SK-N-SH (cell line): Measurements from ENCODE around the gene MACROD2. TPM values are rescaled to one million over a fixed set of nuclear protein-coding genes. Genes with fewer than 3 reads are reported as not detected.
A peak's percentile ranks its signal among the peaks of the same experiment; 100 is the strongest.

Experiments
- CTCF ChIA-PET: fragments of 300-600, 350-600 bp; formaldehyde crosslinking; extraction: SDS; loops from one replicate; lab custom pipeline; 2021; lab: Yijun Ruan, JAX
- POLR2A ChIA-PET: fragments of 350-600 bp; sonication (Branson Sonifier 250); formaldehyde crosslinking; extraction: SDS; loops from one replicate; lab custom pipeline; 2020; ENCODE audit warnings: antibody characterized with exemption, inconsistent platforms; lab: Yijun Ruan, JAX
- DNase-seq: peaks from one replicate; pipeline ENCODE4 v3.0.0; 2012
- H2AFZ ChIP-seq: fragments of 200-600 bp; sonication (generic); 2 replicates; pipeline ENCODE4 v1.8.1; 2016; ENCODE audit warnings: antibody characterized with exemption, mild to moderate bottlenecking, low read depth
- H3F3A ChIP-seq: fragments of 200-600 bp; sonication (generic); replicated peaks from 2 replicates; pipeline ENCODE3; 2016; ENCODE audit warnings: antibody characterized with exemption, mild to moderate bottlenecking; ENCODE audit not compliant: insufficient read depth
- H3K27ac ChIP-seq, 2 experiments: fragments of 200-500 bp in 1 of 2; fragments of 200-600 bp in 1 of 2; sonication (Bioruptor generic) in 1 of 2; sonication (generic), shearing (Covaris generic) in 1 of 2; 2 replicates each; pipeline versions ENCODE4 v1.5.1 to v1.6.1; 2014 to 2016; ENCODE audit warnings: low read depth in 2 of 2, inconsistent platforms in 1 of 2, low read length in 1 of 2, mild to moderate bottlenecking in 1 of 2, mixed read lengths in 1 of 2
- H3K27me3 ChIP-seq: fragments of 200-600 bp; sonication (generic), shearing (Covaris generic); 2 replicates; pipeline ENCODE4 v1.6.1; 2016; ENCODE audit warnings: mixed run types; ENCODE audit not compliant: insufficient read depth
- H3K36me3 ChIP-seq, 2 experiments: fragments of 200-500 bp in 1 of 2; fragments of 200-600 bp in 1 of 2; sonication (Bioruptor generic) in 1 of 2; sonication (generic) in 1 of 2; replicated peaks in 1 of 2; 2 replicates each; pipeline versions ENCODE3 to v1.5.1; 2014 to 2016; ENCODE audit warnings: low read length in 1 of 2, mild to moderate bottlenecking in 1 of 2; ENCODE audit not compliant: insufficient read depth in 2 of 2, control insufficient read depth in 1 of 2
- H3K4me1 ChIP-seq, 2 experiments: fragments of 200-500 bp in 1 of 2; fragments of 200-600 bp in 1 of 2; sonication (Bioruptor generic) in 1 of 2; sonication (generic), shearing (Covaris generic) in 1 of 2; 2 replicates each; pipeline versions ENCODE4 v1.5.1 to v1.6.1; 2014 to 2016; ENCODE audit warnings: low read depth in 1 of 2, low read length in 1 of 2, mixed run types in 1 of 2; ENCODE audit not compliant: insufficient read depth in 2 of 2, control insufficient read depth in 1 of 2
- H3K4me2 ChIP-seq: fragments of 200-600 bp; sonication (generic), shearing (Covaris generic); 2 replicates; pipeline ENCODE4 v1.6.1; 2017; ENCODE audit warnings: mixed run types
- H3K4me3 ChIP-seq, 2 experiments: fragments of 200-500 bp in 1 of 2; fragments of 200-600 bp in 1 of 2; sonication (Bioruptor generic) in 1 of 2; sonication (generic), shearing (Covaris generic) in 1 of 2; 2 replicates each; pipeline versions ENCODE4 v1.5.1 to v1.8.1; 2014 to 2016; ENCODE audit warnings: low read depth in 2 of 2, inconsistent platforms in 1 of 2, low read length in 1 of 2, mild to moderate bottlenecking in 1 of 2, mixed read lengths in 1 of 2, moderate library complexity in 1 of 2
- H3K79me2 ChIP-seq: fragments of 200-600 bp; sonication (generic); 2 replicates; pipeline ENCODE4 v1.8.1; 2017; ENCODE audit warnings: mild to moderate bottlenecking; ENCODE audit not compliant: insufficient read depth
- H3K9ac ChIP-seq: fragments of 200-600 bp; sonication (generic); 2 replicates; pipeline ENCODE4 v1.6.1; 2017; ENCODE audit warnings: mixed run types
- H3K9me2 ChIP-seq: fragments of 200-600 bp; sonication (generic); 2 replicates; pipeline ENCODE4 v1.6.1; 2017; ENCODE audit warnings: mixed run types
- H3K9me3 ChIP-seq: fragments of 200-600 bp; sonication (generic); 2 replicates; pipeline ENCODE4 v1.6.1; 2017; ENCODE audit warnings: mixed run types, mild to moderate bottlenecking, moderate library complexity
- H4K20me1 ChIP-seq: fragments of 200-600 bp; sonication (generic); 2 replicates; pipeline ENCODE4 v1.6.1; 2017; ENCODE audit warnings: mild to moderate bottlenecking, mixed run types; ENCODE audit not compliant: insufficient read depth
- CHD2 ChIP-seq: fragments of 150-350 bp; IDR thresholded peaks from 2 replicates; pipeline ENCODE4 v1.6.1; 2018; ENCODE audit warnings: low read length; ENCODE audit not compliant: partially characterized antibody
- EP300 ChIP-seq, 2 experiments: IDR thresholded peaks; 2 replicates each; pipeline versions ENCODE4 v1.4.0 to v1.6.1; 2012; ENCODE audit warnings: borderline replicate concordance in 1 of 2, low read depth in 1 of 2, low read length in 1 of 2
- GABPA ChIP-seq: IDR thresholded peaks from 2 replicates; pipeline ENCODE4 v1.4.0; 2012; ENCODE audit warnings: low read depth, mild to moderate bottlenecking
- GATA2 ChIP-seq: sonication (generic); formaldehyde crosslinking; IDR thresholded peaks from 2 replicates; pipeline ENCODE4 v1.5.0; 2020; ENCODE audit warnings: mild to moderate bottlenecking, missing genetic modification reagents
- IRF3 ChIP-seq: fragments of 150-350 bp; IDR thresholded peaks from 2 replicates; pipeline ENCODE4 v1.6.1; 2016; ENCODE audit warnings: mild to moderate bottlenecking, low read depth, low read length
- JUND ChIP-seq: IDR thresholded peaks from 2 replicates; pipeline ENCODE4 v1.4.0; 2012
- MAX ChIP-seq: IDR thresholded peaks from 2 replicates; pipeline ENCODE4 v1.4.0; 2012; ENCODE audit warnings: low read depth
- MXI1 ChIP-seq: IDR thresholded peaks from 2 replicates; pipeline ENCODE4 v1.6.1; 2012; ENCODE audit warnings: mild to moderate bottlenecking, low read depth, low read length, improper control_type of control experiment
- NFIC ChIP-seq: IDR thresholded peaks from 2 replicates; pipeline ENCODE4 v1.4.0; 2012; ENCODE audit warnings: borderline replicate concordance
- NRF1 ChIP-seq: IDR thresholded peaks from 2 replicates; pipeline ENCODE4 v1.6.1; 2012; ENCODE audit warnings: low read depth, mild to moderate bottlenecking, low read length
- RCOR1 ChIP-seq: fragments of 150-350 bp; IDR thresholded peaks from 2 replicates; pipeline ENCODE4 v1.6.1; 2017; ENCODE audit warnings: antibody characterized with exemption, low read length
- REST ChIP-seq: IDR thresholded peaks from 2 replicates; pipeline ENCODE4 v1.6.1; 2012; ENCODE audit warnings: mild to moderate bottlenecking, low read depth, low read length, moderate library complexity
- RXRA ChIP-seq: IDR thresholded peaks from 2 replicates; pipeline ENCODE4 v1.4.0; 2012; ENCODE audit warnings: low read depth, mild to moderate bottlenecking, borderline replicate concordance
- SIN3A ChIP-seq: IDR thresholded peaks from 2 replicates; pipeline ENCODE4 v1.6.1; 2012; ENCODE audit warnings: low read depth, mild to moderate bottlenecking, low read length, moderate library complexity, borderline replicate concordance
- WGBS: methylation state at CpG from one replicate; pipeline ENCODE4 v1.1.6; 2017; ENCODE audit warnings: low lambda C conversion rate; 5-methylcytosine and 5-hydroxymethylcytosine counted together
- polyA plus RNA-seq, 3 experiments: library from polyadenylated mRNA; depleted of rRNA; stranded (reverse); fragments of >200 nt; gene quantifications; 2 replicates each; pipeline ENCODE4 v1.2.3, GENCODE V29; 2012
- TF ChIP-seq, protein P1 (sequence below): IDR thresholded peaks from 2 replicates; pipeline ENCODE4; 2012

MACROD2 gene
- polyA plus RNA-seq (2012; rRNA removed), result 0.24 and 0.33 TPM in 2 replicates
- 0.58 and 0.60 TPM in 2 replicates for polyA plus RNA-seq (2012; cell fraction: cytosol; rRNA removed)
- polyA plus RNA-seq (2012; cell fraction: nucleus; rRNA removed), result 1.0 and 1.4 TPM in 2 replicates

DNA sequence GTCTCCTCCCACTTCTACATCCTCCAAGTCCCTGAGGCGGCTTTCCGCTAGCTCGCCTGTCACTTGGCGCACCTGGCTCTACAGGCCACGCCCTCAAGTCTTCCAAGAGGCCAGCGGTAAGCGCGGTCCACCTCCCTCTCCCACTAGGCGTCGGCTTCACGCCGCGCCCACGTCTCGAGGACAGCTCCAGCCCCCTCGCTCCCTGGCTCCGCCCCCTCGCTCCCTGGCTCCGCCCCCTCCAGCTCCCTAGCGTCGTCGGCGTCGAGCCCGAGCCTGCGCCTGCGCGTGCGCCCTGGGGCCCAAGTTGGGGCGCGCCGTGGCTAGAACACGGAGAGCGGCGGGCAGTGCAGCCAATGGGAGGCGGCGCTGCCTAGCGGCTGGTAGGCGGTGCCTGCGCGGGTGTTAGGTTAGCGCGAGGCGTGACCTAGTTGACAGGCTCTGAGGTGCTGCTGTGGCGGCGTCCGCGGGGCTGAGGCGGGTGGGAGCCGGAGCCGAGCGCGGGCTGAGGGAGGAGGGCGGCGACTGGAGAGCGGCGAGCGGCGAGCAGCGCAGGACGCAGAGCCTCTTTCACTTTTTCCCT lies at the start of gene MACROD2:
TSS of gene MACROD2 (plus strand) at position 431 of the 580 bp plus-strand sequence.
- WGBS, result under 1% methylated on average over 24 of the region's 61 CpGs
- no peak within 1 kb of the TSS for H3K9ac ChIP-seq

More for the DNA sequence above, at the start of gene MACROD2:
- Histone ChIP-seq H3K9me2 (no peaks in the 10 kb centered on the region), H3K27me3 (no peaks in the 10 kb centered on the region), H3K4me1 (peaks cover 0 to 4% of the 10 kb centered on the region in 2 experiments; a peak in 1 of 4 replicates), H3K9me3 (peaks cover 4% of the 10 kb centered on the region; the same call in 1 of the 2 replicates), H2AFZ (peak within 1 kb of the TSS; percentile 86), H4K20me1 (no peaks in the 10 kb centered on the region), H3K27ac (peak within 1 kb of the TSS in 1 of 2 experiments; percentile 25; a peak in 1 of 4 replicates), H3K79me2 (no peaks in the 10 kb centered on the region), H3F3A (no peaks in the 10 kb centered on the region), H3K36me3 (no peaks in the 10 kb centered on the region), H3K4me3 (peak within 1 kb of the TSS; percentile 67 to 81), H3K4me2 (peak within 1 kb of the TSS; percentile 86)
- TF ChIP-seq GABPA (no peak), MXI1 (peak; percentile 76), IRF3 (no peak), REST (no peak), CHD2 (peak; percentile 69), EP300 (IDR thresholded peaks at IDR 0.05; ENCODE audit: borderline replicate concordance in 1 of 2, low read depth in 1 of 2, low read length in 1 of 2) (no peak), SIN3A (0 out of 2 replicates have a peak, but pooled peaks have one; percentile 22), GATA2 (no peak), RXRA (no peak), NFIC (no peak), NRF1 (peak; percentile 96), JUND (no peak), RCOR1 (0 out of 2 replicates have a peak, but pooled peaks have one; percentile 11), MAX (peak; percentile 81)
- TF ChIP-seq, protein P1, sequence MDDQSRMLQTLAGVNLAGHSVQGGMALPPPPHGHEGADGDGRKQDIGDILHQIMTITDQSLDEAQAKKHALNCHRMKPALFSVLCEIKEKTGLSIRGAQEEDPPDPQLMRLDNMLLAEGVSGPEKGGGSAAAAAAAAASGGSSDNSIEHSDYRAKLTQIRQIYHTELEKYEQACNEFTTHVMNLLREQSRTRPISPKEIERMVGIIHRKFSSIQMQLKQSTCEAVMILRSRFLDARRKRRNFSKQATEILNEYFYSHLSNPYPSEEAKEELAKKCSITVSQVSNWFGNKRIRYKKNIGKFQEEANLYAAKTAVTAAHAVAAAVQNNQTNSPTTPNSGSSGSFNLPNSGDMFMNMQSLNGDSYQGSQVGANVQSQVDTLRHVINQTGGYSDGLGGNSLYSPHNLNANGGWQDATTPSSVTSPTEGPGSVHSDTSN, result peak; percentile 100
- CTCF ChIA-PET, result interaction anchor here (0.7 to 1.0 kb wide), 2 partner anchors 10 to 15 kb away, joined by 3 to 4 read pairs; no protein-coding TSS in a partner anchor
- POLR2A ChIA-PET, result no interaction called here
- DNase-seq, result peak; percentile 99
